GM12892 (cell line): ENCODE measurements around the gene ZNF571.

ENCODE experiments used
- DNase-seq: peaks from one replicate; pipeline ENCODE4 v3.0.0; 2011; ENCODE audit not compliant: insufficient read length
- FAIRE-seq: peaks from 2 replicates; lab custom pipeline; 2011; peaks lifted over from hg19 to GRCh38; lab: Jason Lieb, UNC
- POLR2A ChIP-seq: IDR thresholded peaks from 2 replicates; pipeline ENCODE4 v1.6.1; 2011; ENCODE audit warnings: low read depth, low read length, control low read depth
- TAF1 ChIP-seq: IDR thresholded peaks from 2 replicates; pipeline ENCODE4 v1.6.1; 2011; ENCODE audit warnings: low read depth, mild to moderate bottlenecking, control low read depth, low read length, borderline replicate concordance

ZNF571 gene

DNA sequence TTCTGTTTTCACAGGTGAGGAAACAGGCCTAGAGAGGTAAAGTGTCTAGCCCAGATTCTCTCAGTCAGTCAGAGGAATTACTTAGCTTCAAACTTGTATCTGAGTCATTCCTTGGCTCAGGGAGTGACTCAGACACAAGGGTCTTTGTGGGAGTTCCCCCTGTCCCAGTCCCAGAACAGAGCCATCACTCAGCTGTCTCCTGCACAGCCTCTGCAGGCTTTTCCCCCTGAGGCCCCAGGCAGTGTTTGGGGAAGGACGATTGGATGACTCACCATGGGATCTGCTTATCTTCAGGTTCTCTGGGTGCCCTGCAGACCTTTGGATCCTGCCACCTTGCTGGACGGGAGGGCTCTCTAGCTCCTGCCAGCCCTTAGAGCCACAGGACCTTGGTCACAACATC lies 74.7 kb downstream of the ZNF571 start:
- FAIRE-seq: no peak
- TF ChIP-seq POLR2A: no peak
- TF ChIP-seq TAF1: no peak
- DNase-seq: no peak
